Osteoblast (primary cell): ENCODE data around the gene MMP2. TPM values are rescaled to one million over a fixed set of nuclear protein-coding genes. Genes with fewer than 3 reads are reported as not detected.

Experiments used
- DNase-seq: peaks from one replicate; pipeline ENCODE4 v3.0.0; 2011; ENCODE audit warnings: low spot score, mixed read lengths; ENCODE audit not compliant: insufficient read length; ENCODE audit errors: missing footprints
- H2AFZ ChIP-seq: 2 replicates; pipeline ENCODE4 v1.6.0; 2011; ENCODE audit warnings: mild to moderate bottlenecking, low read length
- H3K27ac ChIP-seq: 2 replicates; pipeline ENCODE4 v1.5.1; 2011; ENCODE audit warnings: mild to moderate bottlenecking, low read depth, low read length, moderate library complexity
- H3K27me3 ChIP-seq: 2 replicates; pipeline ENCODE4 v1.6.0; 2012; ENCODE audit warnings: mild to moderate bottlenecking, control low read depth, inconsistent platforms, low read length, moderate library complexity; ENCODE audit not compliant: insufficient read depth
- H3K36me3 ChIP-seq: 2 replicates; pipeline ENCODE4 v1.5.1; 2011; ENCODE audit warnings: mild to moderate bottlenecking, low read length, control low read depth, moderate library complexity; ENCODE audit not compliant: insufficient read depth
- H3K4me1 ChIP-seq: 2 replicates; pipeline ENCODE4 v1.5.1; 2011; ENCODE audit warnings: mild to moderate bottlenecking, low read length, control low read depth, moderate library complexity; ENCODE audit not compliant: insufficient read depth
- H3K4me2 ChIP-seq: 2 replicates; pipeline ENCODE4 v1.6.0; 2011; ENCODE audit warnings: mild to moderate bottlenecking, low read length; ENCODE audit not compliant: insufficient read depth
- H3K4me3 ChIP-seq: fragments of 200-600 bp; sonication (generic); 3 replicates; pipeline ENCODE4 v1.5.1; 2012; ENCODE audit warnings: mild to moderate bottlenecking, low read length, inconsistent platforms; ENCODE audit not compliant: insufficient read depth
- H3K79me2 ChIP-seq: 2 replicates; pipeline ENCODE4 v1.6.0; 2012; ENCODE audit warnings: mild to moderate bottlenecking, low read length, control low read depth, inconsistent platforms; ENCODE audit not compliant: insufficient read depth
- H3K9me3 ChIP-seq: 2 replicates; pipeline ENCODE4 v1.5.1; 2011; ENCODE audit warnings: low read depth, low read length, control low read depth
- H4K20me1 ChIP-seq: 2 replicates; pipeline ENCODE4 v1.6.0; 2012; ENCODE audit warnings: mild to moderate bottlenecking, low read length, control low read depth; ENCODE audit not compliant: insufficient read depth
- CTCF ChIP-seq: IDR thresholded peaks from 2 replicates; pipeline ENCODE4 v1.5.1; 2011; ENCODE audit warnings: mild to moderate bottlenecking, low read depth, low read length, moderate library complexity; ENCODE audit errors: extremely low read depth
- total RNA-seq: library from RNA; depleted of rRNA; stranded (reverse); fragments of >200 nt; gene quantifications from 2 replicates; pipeline ENCODE4 v1.2.3, GENCODE V29; 2012

MMP2 gene
- total RNA-seq, 1 donor, result 2,094 TPM

- Histone ChIP-seq H3K4me2 (no peak overlapping the region), H3K36me3 (peaks cover 89% of the 10 kb centered on the region), H3K27me3 (no peaks in the 10 kb centered on the region), H3K27ac (peak overlapping the region; percentile 96), H4K20me1 (no peaks in the 10 kb centered on the region), H3K79me2 (peaks cover 16% of the 10 kb centered on the region), H3K4me1 (peaks cover 73% of the 10 kb centered on the region), H3K4me3 (no peak overlapping the region), H2AFZ (no peak overlapping the region), H3K9me3 (no peaks in the 10 kb centered on the region)
- TF ChIP-seq CTCF, result no peak
- DNase-seq, result peak; percentile 92
Measured at GRCh38 chr16:55495616-55496289, 16.8 kb downstream of the MMP2 start.

- DNase-seq, result no peak
- H3K4me3 ChIP-seq, result no peak overlapping the region
- H2AFZ ChIP-seq, result no peak overlapping the region
- H3K36me3 ChIP-seq, result peaks cover 89% of the 10 kb centered on the region
- H4K20me1 ChIP-seq, result no peaks in the 10 kb centered on the region
- H3K9me3 ChIP-seq, result no peaks in the 10 kb centered on the region
- peak overlapping the region; percentile 96 for H3K27ac ChIP-seq
- H3K4me2 ChIP-seq, result no peak overlapping the region
- peaks cover 82% of the 10 kb centered on the region for H3K4me1 ChIP-seq
- no peak for TF ChIP-seq CTCF
- H3K79me2 ChIP-seq, result peaks cover 8% of the 10 kb centered on the region
- H3K27me3 ChIP-seq, result no peaks in the 10 kb centered on the region
Measured at GRCh38 chr16:55496509-55497145, 17.6 kb downstream of the MMP2 start.

- Histone ChIP-seq H2AFZ (no peak overlapping the region), H4K20me1 (no peaks in the 10 kb centered on the region), H3K4me2 (no peak overlapping the region), H3K4me1 (peaks cover 91% of the 10 kb centered on the region), H3K36me3 (peaks cover 91% of the 10 kb centered on the region), H3K27ac (peak overlapping the region; percentile 96), H3K9me3 (no peaks in the 10 kb centered on the region), H3K27me3 (no peaks in the 10 kb centered on the region), H3K79me2 (peaks cover 9% of the 10 kb centered on the region), H3K4me3 (no peak overlapping the region)
- DNase-seq, result no peak
- no peak for TF ChIP-seq CTCF
Measured at GRCh38 chr16:55497558-55497957, 18.6 kb downstream of the MMP2 start.

GRCh38 chr16:55498101-55498500 lies 19.1 kb downstream of the MMP2 start:
- Histone ChIP-seq H3K4me2 (no peak overlapping the region), H3K9me3 (no peaks in the 10 kb centered on the region), H3K4me1 (peaks cover 96% of the 10 kb centered on the region), H3K79me2 (peaks cover 9% of the 10 kb centered on the region), H3K27me3 (no peaks in the 10 kb centered on the region), H3K4me3 (no peak overlapping the region), H4K20me1 (no peaks in the 10 kb centered on the region), H2AFZ (no peak overlapping the region), H3K27ac (peak overlapping the region; percentile 96), H3K36me3 (peaks cover 91% of the 10 kb centered on the region)
- no peak for DNase-seq
- TF ChIP-seq CTCF, result no peak
